Measurements from ENCODE around the gene ODC1. TPM values are rescaled to one million over a fixed set of nuclear protein-coding genes. Genes with fewer than 3 reads are reported as not detected.

Gene ODC1
- polyA plus RNA-seq, 1 of the 3 experiments (the other 2 are of a cell fraction): 253 TPM

DNA sequence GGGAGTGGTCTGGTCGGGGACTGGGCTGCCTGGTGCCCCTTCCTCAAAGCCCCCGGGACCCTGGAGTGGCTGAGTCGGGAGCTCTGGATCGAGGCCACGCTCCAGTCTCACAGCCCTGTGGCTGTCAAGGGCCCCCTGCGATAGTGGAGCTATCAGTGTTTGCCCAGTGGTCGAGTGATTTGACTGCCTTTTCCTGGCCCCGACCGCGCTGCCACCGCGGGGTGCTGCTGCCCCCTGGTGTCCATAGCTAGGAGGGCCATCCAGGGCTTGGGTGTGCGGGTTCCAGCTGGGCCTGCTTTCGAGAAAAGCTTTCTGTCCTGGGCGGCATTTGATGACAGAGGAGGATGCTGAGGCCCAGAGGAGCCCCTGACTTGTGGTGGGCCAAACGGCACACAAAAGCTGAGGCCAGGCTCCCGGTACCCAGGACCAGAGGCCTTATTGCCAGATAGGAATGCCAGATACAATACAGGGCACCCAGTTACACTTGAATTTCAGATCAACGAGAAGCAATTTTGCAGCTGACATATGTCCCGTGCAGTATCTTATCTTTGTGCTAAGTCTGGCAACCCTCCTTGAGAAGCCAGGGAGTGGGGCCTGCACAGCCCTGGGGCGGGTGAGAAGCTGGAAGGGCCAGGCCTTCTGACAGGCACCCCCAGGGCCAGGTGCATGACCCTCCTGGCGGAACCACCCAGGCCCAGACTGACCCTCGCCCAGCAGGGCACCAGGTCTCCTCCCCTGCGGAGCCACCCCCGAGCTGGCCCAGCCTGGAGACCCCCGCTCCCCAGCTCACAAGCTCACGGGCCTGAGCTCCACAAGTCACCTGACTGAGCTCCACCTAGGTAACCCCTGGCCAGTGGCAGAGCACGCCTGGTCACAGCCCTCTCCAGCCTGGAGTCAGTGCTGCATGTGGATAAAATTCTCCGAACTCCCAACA, 13.0 kb downstream of the ODC1 start:
- POLR2A ChIA-PET: interaction anchor here (0.6 to 2.8 kb wide), 11 partner anchors 13 to 363 kb away, joined by 3 to 25 read pairs (median 4); partner anchors contain the start of genes ODC1 and RRM2
- peak overlapping the region; percentile 60; the same call in 1 of the 2 replicates for H3K4me2 ChIP-seq
- TF ChIP-seq TAF1 (IDR thresholded peaks at IDR 0.05; ENCODE audit: borderline replicate concordance, low read depth, low read length) (no peak), ZBTB33 (IDR thresholded peaks at IDR 0.05; ENCODE audit: borderline replicate concordance, low read depth) (no peak), EP300 (IDR thresholded peaks at IDR 0.05; ENCODE audit: borderline replicate concordance in 1 of 2, low read depth in 1 of 2, low read length in 1 of 2) (no peak), SMC3 (IDR thresholded peaks at IDR 0.05; ENCODE audit: low read depth, low read length) (peak; percentile 100), JUND (IDR thresholded peaks at IDR 0.05) (no peak), GABPA (IDR thresholded peaks at IDR 0.05; ENCODE audit: low read depth) (no peak), RXRA (IDR thresholded peaks at IDR 0.05; ENCODE audit: borderline replicate concordance, low read depth) (no peak), FOXM1 (IDR thresholded peaks at IDR 0.05; ENCODE audit: low read depth) (no peak), MEF2A (IDR thresholded peaks at IDR 0.05; ENCODE audit: borderline replicate concordance, low read depth) (no peak), REST (IDR thresholded peaks at IDR 0.05; ENCODE audit: low read depth, low read length) (no peak), FOSL2 (IDR thresholded peaks at IDR 0.05; ENCODE audit: borderline replicate concordance, low read depth) (no peak), YY1 (IDR thresholded peaks at IDR 0.05; ENCODE audit: low read depth) (no peak), RAD21 (IDR thresholded peaks at IDR 0.05; ENCODE audit: low read length) (peak; percentile 100), ELF1 (IDR thresholded peaks at IDR 0.05) (no peak), RFX5 (IDR thresholded peaks at IDR 0.05; ENCODE audit: low read length) (no peak), NFIC (IDR thresholded peaks at IDR 0.05; ENCODE audit: borderline replicate concordance) (no peak), NRF1 (IDR thresholded peaks at IDR 0.05; ENCODE audit: low read depth, low read length) (no peak), FOXJ3 (CRISPR knock-in tag; IDR thresholded peaks at IDR 0.05) (0 out of 2 replicates have a peak, but pooled peaks have one; percentile 9), TCF12 (IDR thresholded peaks at IDR 0.05) (no peak), GATA2 (CRISPR knock-in tag; IDR thresholded peaks at IDR 0.05) (no peak), POLR2AphosphoS5 (IDR thresholded peaks at IDR 0.05; ENCODE audit: low read depth, low read length) (no peak)
- TF ChIP-seq, protein P1, sequence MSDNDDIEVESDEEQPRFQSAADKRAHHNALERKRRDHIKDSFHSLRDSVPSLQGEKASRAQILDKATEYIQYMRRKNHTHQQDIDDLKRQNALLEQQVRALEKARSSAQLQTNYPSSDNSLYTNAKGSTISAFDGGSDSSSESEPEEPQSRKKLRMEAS (IDR thresholded peaks at IDR 0.05; ENCODE audit: low read depth): no peak
- TF ChIP-seq, protein P2, sequence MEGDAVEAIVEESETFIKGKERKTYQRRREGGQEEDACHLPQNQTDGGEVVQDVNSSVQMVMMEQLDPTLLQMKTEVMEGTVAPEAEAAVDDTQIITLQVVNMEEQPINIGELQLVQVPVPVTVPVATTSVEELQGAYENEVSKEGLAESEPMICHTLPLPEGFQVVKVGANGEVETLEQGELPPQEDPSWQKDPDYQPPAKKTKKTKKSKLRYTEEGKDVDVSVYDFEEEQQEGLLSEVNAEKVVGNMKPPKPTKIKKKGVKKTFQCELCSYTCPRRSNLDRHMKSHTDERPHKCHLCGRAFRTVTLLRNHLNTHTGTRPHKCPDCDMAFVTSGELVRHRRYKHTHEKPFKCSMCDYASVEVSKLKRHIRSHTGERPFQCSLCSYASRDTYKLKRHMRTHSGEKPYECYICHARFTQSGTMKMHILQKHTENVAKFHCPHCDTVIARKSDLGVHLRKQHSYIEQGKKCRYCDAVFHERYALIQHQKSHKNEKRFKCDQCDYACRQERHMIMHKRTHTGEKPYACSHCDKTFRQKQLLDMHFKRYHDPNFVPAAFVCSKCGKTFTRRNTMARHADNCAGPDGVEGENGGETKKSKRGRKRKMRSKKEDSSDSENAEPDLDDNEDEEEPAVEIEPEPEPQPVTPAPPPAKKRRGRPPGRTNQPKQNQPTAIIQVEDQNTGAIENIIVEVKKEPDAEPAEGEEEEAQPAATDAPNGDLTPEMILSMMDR (IDR thresholded peaks at IDR 0.05): peak; percentile 98
- TF ChIP-seq, protein P3, sequence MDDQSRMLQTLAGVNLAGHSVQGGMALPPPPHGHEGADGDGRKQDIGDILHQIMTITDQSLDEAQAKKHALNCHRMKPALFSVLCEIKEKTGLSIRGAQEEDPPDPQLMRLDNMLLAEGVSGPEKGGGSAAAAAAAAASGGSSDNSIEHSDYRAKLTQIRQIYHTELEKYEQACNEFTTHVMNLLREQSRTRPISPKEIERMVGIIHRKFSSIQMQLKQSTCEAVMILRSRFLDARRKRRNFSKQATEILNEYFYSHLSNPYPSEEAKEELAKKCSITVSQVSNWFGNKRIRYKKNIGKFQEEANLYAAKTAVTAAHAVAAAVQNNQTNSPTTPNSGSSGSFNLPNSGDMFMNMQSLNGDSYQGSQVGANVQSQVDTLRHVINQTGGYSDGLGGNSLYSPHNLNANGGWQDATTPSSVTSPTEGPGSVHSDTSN (IDR thresholded peaks at IDR 0.05): no peak

More for the DNA sequence above, 13.0 kb downstream of the ODC1 start:
- CTCF ChIA-PET: interaction anchor here (0.6 to 14.3 kb wide), 112 partner anchors 11 to 877 kb away, joined by 3 to 413 read pairs (median 4); partner anchors contain the start of genes CYS1, HPCAL1, ODC1 and RRM2
- Histone ChIP-seq H3K9me2 (no peaks in the 10 kb centered on the region), H2AFZ (ENCODE audit: low read depth) (no peak overlapping the region), H3K36me3 (replicated peaks in 1 of 2; ENCODE audit: control insufficient read depth in 1 of 2, insufficient read depth in 2 of 2, low read length in 1 of 2) (peaks cover 15 to 16% of the 10 kb centered on the region in 2 experiments), H4K20me1 (ENCODE audit: insufficient read depth) (no peaks in the 10 kb centered on the region), H3K4me3 (ENCODE audit: low read depth in 2 of 2, low read length in 1 of 2) (no peak overlapping the region; a peak in 1 of 4 replicates), H3F3A (replicated peaks; ENCODE audit: insufficient read depth) (peaks cover 30% of the 10 kb centered on the region), H3K27me3 (ENCODE audit: insufficient read depth) (no peaks in the 10 kb centered on the region), H3K9ac (no peak overlapping the region), H3K79me2 (ENCODE audit: insufficient read depth) (no peaks in the 10 kb centered on the region), H3K9me3 (no peaks in the 10 kb centered on the region), H3K27ac (ENCODE audit: low read depth in 2 of 2, low read length in 1 of 2) (no peak overlapping the region), H3K4me1 (ENCODE audit: control insufficient read depth in 1 of 2, insufficient read depth in 2 of 2, low read depth in 1 of 2, low read length in 1 of 2) (peaks cover 0 to 4% of the 10 kb centered on the region in 2 experiments; a peak in 1 of 4 replicates)
- 23% methylated on average over 24 of the region's 28 CpGs for WGBS (ENCODE audit: low lambda C conversion rate)
- DNase-seq: peak; percentile 99
